Astrocyte of the cerebellum (primary cell): ENCODE results near the gene CRYBA2.

ENCODE experiments used
- DNase-seq: peaks from one replicate; pipeline ENCODE4 v3.0.0-alpha.2; 2011; ENCODE audit warnings: low read depth
- H3K4me3 ChIP-seq: 2 replicates; pipeline ENCODE4 v1.5.1; 2011; ENCODE audit warnings: mild to moderate bottlenecking, low read depth, low read length, moderate library complexity
- CTCF ChIP-seq: IDR thresholded peaks from 2 replicates; pipeline ENCODE4 v1.5.1; 2012; ENCODE audit warnings: low read length, low read depth, moderate library complexity, mild to moderate bottlenecking; ENCODE audit errors: missing control alignments
- in situ Hi-C: cut with HindIII; loops from 2 replicates; pipeline ENCODE4 v1.10.0; 2017; ENCODE audit warnings: low sequenced_read_pairs

Gene CRYBA2

GRCh38 chr2:218952160-218952559 is 41.1 kb downstream of the CRYBA2 start:
- no peak overlapping the region for H3K4me3 ChIP-seq
- in situ Hi-C loops: no loop called here
- TF ChIP-seq CTCF: no peak
- DNase-seq: no peak

DNA sequence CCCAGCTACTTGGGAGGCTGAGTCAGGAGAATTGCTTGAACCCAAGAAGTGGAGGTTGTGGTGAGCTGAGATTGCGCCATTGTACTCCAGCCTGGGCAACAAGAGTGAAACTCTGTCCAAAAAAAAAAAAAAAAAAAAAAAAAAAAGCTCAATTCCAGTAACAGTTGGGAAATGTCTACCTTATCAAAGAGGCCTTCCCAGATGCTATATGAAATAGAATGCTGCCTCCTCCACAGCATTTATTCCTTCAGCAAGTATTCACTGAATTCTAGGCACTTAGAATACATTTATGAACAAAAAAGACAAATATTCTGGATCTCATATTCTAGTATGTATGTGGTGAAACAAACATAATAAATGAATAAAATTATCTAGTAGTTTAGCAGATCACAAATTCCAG is 46.6 kb downstream of the CRYBA2 start:
- no peak for TF ChIP-seq CTCF
- H3K4me3 ChIP-seq: no peak overlapping the region
- in situ Hi-C loops: no loop called here
- no peak for DNase-seq

DNA sequence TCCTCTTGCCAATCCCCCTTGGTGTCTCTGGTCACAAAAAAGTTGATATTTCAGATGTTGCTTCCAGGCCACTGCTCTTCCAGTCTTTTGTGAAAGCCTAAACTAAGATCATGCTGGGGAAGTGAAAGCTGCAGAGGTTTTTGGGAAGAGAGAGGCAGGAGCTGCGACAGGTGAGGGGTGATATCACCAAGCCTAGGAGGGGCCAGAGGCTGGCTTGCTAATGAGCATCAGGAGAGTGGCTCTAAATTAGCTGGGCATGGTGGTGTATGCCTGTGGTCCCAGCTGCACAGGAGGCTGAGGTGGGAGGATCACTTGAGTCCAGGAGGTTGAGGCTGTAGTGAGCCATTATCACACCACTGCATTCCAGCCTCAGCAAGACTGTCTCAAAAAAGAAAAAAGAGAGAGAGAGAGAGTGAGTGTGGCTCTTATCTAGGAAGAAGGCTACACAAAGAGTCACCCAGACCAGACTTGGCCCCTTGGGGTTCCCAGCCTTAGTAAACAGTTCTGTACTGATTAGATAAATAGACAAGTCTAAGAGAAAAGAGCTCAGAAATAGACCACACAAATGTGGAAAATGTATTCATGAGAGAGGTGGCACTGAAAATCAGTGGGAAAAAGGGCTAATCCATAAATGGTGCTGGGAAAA is 48.3 kb downstream of the CRYBA2 start:
- no peak for TF ChIP-seq CTCF
- in situ Hi-C loops: no loop called here
- H3K4me3 ChIP-seq: no peak overlapping the region
- no peak for DNase-seq
